Mesenchymal stem cell (in vitro differentiated cells and primary cell): ENCODE results near the gene ZNF319. TPM values are rescaled to one million over a fixed set of nuclear protein-coding genes. Genes with fewer than 3 reads are reported as not detected.

Source experiments
- DNase-seq: peaks from one replicate; pipeline ENCODE4 v3.0.0-alpha.2; 2013
- H2AFZ ChIP-seq: one replicate; pipeline ENCODE4 v1.6.1; 2013; ENCODE audit warnings: low read depth, mild to moderate bottlenecking, control low read depth, inconsistent platforms, low read length, moderate library complexity
- H2AK5ac ChIP-seq: 2 replicates; pipeline ENCODE4 v1.6.1; 2013; ENCODE audit warnings: low read length, moderate library complexity, mild to moderate bottlenecking, inconsistent platforms; ENCODE audit not compliant: severe bottlenecking
- H2BK120ac ChIP-seq: one replicate; pipeline ENCODE4 v1.6.1; 2013; ENCODE audit warnings: low read depth, mild to moderate bottlenecking, inconsistent platforms, low read length, moderate library complexity
- H2BK12ac ChIP-seq, 2 experiments: one replicate each; pipeline ENCODE4 v1.6.1; 2013; ENCODE audit warnings: inconsistent platforms in 2 of 2, low read length in 2 of 2, mild to moderate bottlenecking in 2 of 2, moderate library complexity in 2 of 2, control low read depth in 1 of 2
- H2BK15ac ChIP-seq: one replicate; pipeline ENCODE4 v1.6.1; 2013; ENCODE audit warnings: mild to moderate bottlenecking, low read depth, inconsistent platforms; ENCODE audit not compliant: poor library complexity, severe bottlenecking
- H2BK5ac ChIP-seq: 2 replicates; pipeline ENCODE4 v1.6.1; 2013; ENCODE audit warnings: low read depth, mild to moderate bottlenecking, low read length, control low read depth, inconsistent platforms; ENCODE audit not compliant: poor library complexity, severe bottlenecking
- H3K14ac ChIP-seq, 2 experiments: one replicate each; pipeline ENCODE4 v1.6.1; 2013; ENCODE audit warnings: inconsistent platforms in 2 of 2, low read length in 2 of 2, control low read depth in 1 of 2, mild to moderate bottlenecking in 1 of 2, moderate library complexity in 1 of 2
- H3K18ac ChIP-seq, 2 experiments: one replicate each; pipeline ENCODE4 v1.6.1; 2013; ENCODE audit warnings: inconsistent platforms in 2 of 2, low read length in 2 of 2, control low read depth in 1 of 2, low read depth in 1 of 2, mild to moderate bottlenecking in 1 of 2
- H3K23ac ChIP-seq, 2 experiments: one replicate each; pipeline ENCODE4 v1.6.1; 2013; ENCODE audit warnings: inconsistent platforms in 2 of 2, low read length in 2 of 2, mild to moderate bottlenecking in 2 of 2, moderate library complexity in 2 of 2, control low read depth in 1 of 2
- H3K27ac ChIP-seq: 2 replicates; pipeline ENCODE4 v1.5.1; 2013; ENCODE audit warnings: mild to moderate bottlenecking, moderate library complexity, low read length, control low read depth, inconsistent platforms; ENCODE audit not compliant: poor library complexity, severe bottlenecking
- H3K27me3 ChIP-seq, 2 experiments: 2 replicates each; pipeline versions ENCODE4 v1.6.1 to v1.7.0; 2013; ENCODE audit warnings: low read length in 2 of 2, mild to moderate bottlenecking in 2 of 2, moderate library complexity in 2 of 2, control low read depth in 1 of 2, inconsistent platforms in 1 of 2; ENCODE audit not compliant: control insufficient read depth in 1 of 2, insufficient read depth in 1 of 2
- H3K36me3 ChIP-seq, 2 experiments: 2 replicates each; pipeline versions ENCODE4 v1.6.1 to v1.7.0; 2013; ENCODE audit warnings: low read length in 2 of 2, control low read depth in 1 of 2, inconsistent platforms in 1 of 2, low read depth in 1 of 2, mild to moderate bottlenecking in 1 of 2; ENCODE audit not compliant: insufficient read depth in 2 of 2, control insufficient read depth in 1 of 2
- H3K4ac ChIP-seq, 2 experiments: one replicate each; pipeline ENCODE4 v1.6.1; 2013; ENCODE audit warnings: inconsistent platforms in 2 of 2, low read length in 2 of 2, mild to moderate bottlenecking in 2 of 2, moderate library complexity in 2 of 2, control low read depth in 1 of 2, low read depth in 1 of 2
- H3K4me1 ChIP-seq: 2 replicates; pipeline ENCODE4 v1.6.1; 2013; ENCODE audit warnings: low read depth, low read length, control low read depth; ENCODE audit not compliant: control insufficient read depth, insufficient read depth
- H3K4me2 ChIP-seq: 2 replicates; pipeline ENCODE4 v1.6.1; 2013; ENCODE audit warnings: low read length, mild to moderate bottlenecking, inconsistent platforms; ENCODE audit not compliant: poor library complexity, severe bottlenecking
- H3K4me3 ChIP-seq, 2 experiments: 2 replicates each; pipeline versions ENCODE4 v1.5.1 to v1.7.0; 2013; ENCODE audit warnings: low read length in 2 of 2, mild to moderate bottlenecking in 2 of 2, control low read depth in 1 of 2, low read depth in 1 of 2; ENCODE audit not compliant: insufficient read depth in 1 of 2
- H3K79me1 ChIP-seq: replicated peaks from 2 replicates; pipeline ENCODE4 v1.6.1; 2013; ENCODE audit warnings: mild to moderate bottlenecking, control low read depth, low read length, inconsistent platforms; ENCODE audit not compliant: poor library complexity, severe bottlenecking
- H3K9ac ChIP-seq: 2 replicates; pipeline ENCODE4 v1.7.0; 2013; ENCODE audit warnings: mild to moderate bottlenecking, low read length, moderate library complexity
- H3K9me3 ChIP-seq: 2 replicates; pipeline ENCODE4 v1.7.0; 2013; ENCODE audit warnings: mild to moderate bottlenecking, low read length; ENCODE audit not compliant: control insufficient read depth
- H4K8ac ChIP-seq: one replicate; pipeline ENCODE4 v1.6.1; 2013; ENCODE audit warnings: inconsistent platforms, mild to moderate bottlenecking, low read length, moderate library complexity
- H4K91ac ChIP-seq: one replicate; pipeline ENCODE4 v1.6.1; 2013; ENCODE audit warnings: mild to moderate bottlenecking, low read length, inconsistent platforms
- WGBS: methylation state at CpG from one replicate; pipeline ENCODE4 v1.1.7; 2013; ENCODE audit warnings: mixed read lengths; 5-methylcytosine and 5-hydroxymethylcytosine counted together
- polyA plus RNA-seq, 2 experiments: library from polyadenylated mRNA; stranded (reverse); fragments of 200-250 nt; gene quantifications; one replicate each; pipeline ENCODE4 v1.2.3, GENCODE V29; 2013

Gene ZNF319
- 10.0 TPM for polyA plus RNA-seq (2013, experiment 1 of 2)
- 10.1 TPM for polyA plus RNA-seq (2013, experiment 2 of 2)

DNA sequence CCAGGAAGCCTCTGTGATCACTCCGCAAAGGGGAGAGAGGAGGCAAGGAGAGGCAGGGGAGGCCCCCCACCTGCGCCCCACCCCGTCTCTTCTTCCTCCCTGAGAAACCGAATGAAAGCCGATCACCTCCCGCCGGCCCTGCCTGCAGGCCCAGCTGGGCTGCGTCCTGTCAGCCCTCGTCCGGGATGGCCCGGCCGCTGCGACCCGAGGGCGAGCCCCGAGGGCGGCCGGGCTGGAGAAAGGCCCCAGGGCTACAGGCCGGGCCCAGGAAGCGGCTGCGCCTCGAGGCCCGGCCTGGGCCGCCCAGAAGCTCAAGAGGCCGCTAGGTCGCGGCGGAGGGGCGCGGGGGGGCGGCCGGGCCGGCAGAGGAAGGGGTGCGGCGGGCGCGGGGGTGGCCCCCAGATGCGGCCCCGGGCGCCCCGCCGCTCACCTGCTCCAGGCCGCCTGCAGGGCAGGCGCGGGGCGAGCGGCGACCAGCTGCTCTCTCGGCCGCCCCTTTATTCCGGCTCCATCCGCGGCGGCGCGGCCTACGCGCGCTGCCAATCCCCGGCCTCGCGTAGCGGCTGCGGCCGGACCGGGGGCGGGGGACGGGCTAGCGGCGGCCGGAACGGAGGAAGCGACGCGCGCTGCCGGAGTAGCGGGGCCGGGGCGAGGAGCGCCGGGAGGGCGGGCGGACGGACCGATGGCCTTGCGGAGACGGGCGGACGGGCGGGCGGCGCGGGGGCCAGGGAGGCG lies at the start of gene ZNF319:
TSS of gene ZNF319 (minus strand) at position 702 of the 735 bp plus-strand sequence. CDS start 2,407 bp downstream, outside the sequence.
- Histone ChIP-seq H2BK12ac (peak within 1 kb of the TSS in 1 of 2 experiments; percentile 61), H3K27ac (peak within 1 kb of the TSS; percentile 79), H3K23ac (peak within 1 kb of the TSS in 1 of 2 experiments; percentile 78), H3K9ac (peak within 1 kb of the TSS; percentile 88), H2AK5ac (no peak within 1 kb of the TSS), H2BK15ac (peak within 1 kb of the TSS; percentile 92), H3K9me3 (no peaks in the 10 kb centered on the region), H4K91ac (peak within 1 kb of the TSS; percentile 54), H3K14ac (peak within 1 kb of the TSS in 1 of 2 experiments; percentile 97), H4K8ac (peak within 1 kb of the TSS; percentile 81), H3K4me1 (peaks cover 31% of the 10 kb centered on the region), H3K4me2 (peak within 1 kb of the TSS; percentile 98), H3K4me3 (peak within 1 kb of the TSS; percentile 85 to 88), H3K79me1 (peaks cover 48% of the 10 kb centered on the region), H2BK120ac (peak within 1 kb of the TSS; percentile 66), H3K27me3 (no peaks in the 10 kb centered on the region), H3K4ac (peak within 1 kb of the TSS; percentile 54 to 88), H3K36me3 (peaks cover 41 to 47% of the 10 kb centered on the region in 2 experiments), H2AFZ (peak within 1 kb of the TSS; percentile 70), H2BK5ac (peak within 1 kb of the TSS; percentile 85), H3K18ac (peak within 1 kb of the TSS; percentile 82 to 87)
- no peak for DNase-seq
- 0% methylated on average over 25 of the region's 95 CpGs for WGBS

DNA sequence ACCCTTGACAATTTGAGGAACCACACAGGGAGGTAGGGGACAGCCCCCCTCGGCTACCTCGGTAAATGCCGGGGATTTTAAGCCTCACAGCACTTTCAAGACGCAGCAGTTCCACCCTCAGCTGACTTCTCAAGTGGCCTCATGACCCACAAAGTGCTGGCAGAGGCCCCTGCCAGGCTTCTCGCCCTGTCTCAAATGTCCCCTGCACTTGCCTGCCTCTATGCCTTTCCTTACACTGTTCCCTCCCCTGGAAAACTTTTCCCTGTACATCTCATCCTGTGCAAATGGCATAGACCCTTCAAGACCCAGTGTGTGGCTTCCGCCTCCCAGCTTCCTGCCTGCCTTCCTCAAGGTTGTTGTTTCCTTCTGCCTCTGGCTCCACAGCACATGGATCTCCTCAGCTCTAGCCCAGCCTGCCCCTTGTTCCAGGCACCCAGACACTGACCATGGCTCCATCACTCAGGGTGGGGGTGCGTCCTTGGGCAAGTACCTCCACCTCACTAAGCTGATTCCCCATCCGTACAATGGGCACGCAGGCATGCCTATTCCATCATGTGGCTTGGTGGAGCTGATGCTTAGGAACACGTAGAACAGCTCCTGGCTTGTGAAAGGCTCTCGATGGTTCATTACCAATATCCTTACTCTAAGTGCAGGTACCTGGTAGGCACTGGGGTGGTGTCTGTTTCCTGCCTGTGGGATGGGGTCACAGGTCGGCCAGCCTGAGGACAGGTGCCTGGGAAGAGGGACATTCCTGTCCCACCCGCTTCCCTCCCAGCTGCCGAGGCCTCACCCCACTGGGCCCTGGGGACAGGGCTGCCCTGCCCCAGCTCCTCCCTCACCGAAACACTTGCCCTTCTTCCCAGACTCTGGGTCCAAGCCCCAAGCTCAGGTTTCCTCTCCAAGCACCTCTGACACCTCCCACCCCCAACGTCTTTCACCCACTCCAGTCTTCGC lies 49.0 kb upstream of the ZNF319 start:
- no peak overlapping the region for H3K4me3 ChIP-seq
- DNase-seq: no peak
- H2AK5ac ChIP-seq: no peak overlapping the region
- H3K14ac ChIP-seq: peak overlapping the region in 1 of 2 experiments; percentile 13
- peaks cover 2% of the 10 kb centered on the region for H3K4me1 ChIP-seq
- H3K9ac ChIP-seq: no peak overlapping the region
- no peak overlapping the region for H3K4ac ChIP-seq
- no peak overlapping the region for H3K23ac ChIP-seq
- peaks cover 0 to 11% of the 10 kb centered on the region in 2 experiments for H3K36me3 ChIP-seq
- H2AFZ ChIP-seq: no peak overlapping the region
- no peak overlapping the region for H3K4me2 ChIP-seq
- no peaks in the 10 kb centered on the region for H3K9me3 ChIP-seq
- 85% methylated on average over 17 of the region's 17 CpGs for WGBS
- no peak overlapping the region for H2BK15ac ChIP-seq
- H2BK120ac ChIP-seq: no peak overlapping the region
- H3K79me1 ChIP-seq: no peaks in the 10 kb centered on the region
- peak overlapping the region in 1 of 2 experiments; percentile 29 for H3K18ac ChIP-seq
- H3K27me3 ChIP-seq: peaks cover 0 to 3% of the 10 kb centered on the region in 2 experiments
- no peak overlapping the region for H4K8ac ChIP-seq
- no peak overlapping the region for H4K91ac ChIP-seq
- no peak overlapping the region for H3K27ac ChIP-seq
- no peak overlapping the region for H2BK12ac ChIP-seq
- no peak overlapping the region for H2BK5ac ChIP-seq

- H3K9ac ChIP-seq: no peak overlapping the region
- WGBS: 86% methylated on average over 13 of the region's 13 CpGs
- H3K27me3 ChIP-seq: peaks cover 0 to 3% of the 10 kb centered on the region in 2 experiments
- no peak overlapping the region for H3K4me2 ChIP-seq
- no peak overlapping the region for H2BK15ac ChIP-seq
- no peak overlapping the region for H3K14ac ChIP-seq
- no peak overlapping the region for H3K27ac ChIP-seq
- H3K4me3 ChIP-seq: no peak overlapping the region
- H3K79me1 ChIP-seq: no peaks in the 10 kb centered on the region
- no peak overlapping the region for H4K91ac ChIP-seq
- no peak overlapping the region for H3K4ac ChIP-seq
- no peak overlapping the region for H3K18ac ChIP-seq
- no peaks in the 10 kb centered on the region for H3K9me3 ChIP-seq
- H2AK5ac ChIP-seq: no peak overlapping the region
- peak overlapping the region; percentile 3 for H2AFZ ChIP-seq
- H3K36me3 ChIP-seq: peaks cover 0 to 14% of the 10 kb centered on the region in 2 experiments
- no peak overlapping the region for H2BK12ac ChIP-seq
- DNase-seq: no peak
- peaks cover 2% of the 10 kb centered on the region for H3K4me1 ChIP-seq
- H3K23ac ChIP-seq: no peak overlapping the region
- H2BK5ac ChIP-seq: no peak overlapping the region
- no peak overlapping the region for H2BK120ac ChIP-seq
- H4K8ac ChIP-seq: no peak overlapping the region
Measured at GRCh38 chr16:58048494-58049231, 48.2 kb upstream of the ZNF319 start.
